HK-2 (cell line): ENCODE results near the gene TMA7B.

Experiments used
- DNase-seq: peaks from one replicate; pipeline ENCODE4 v3.0.0-alpha.2; 2018; ENCODE audit not compliant: unreplicated experiment

Gene TMA7B

DNA sequence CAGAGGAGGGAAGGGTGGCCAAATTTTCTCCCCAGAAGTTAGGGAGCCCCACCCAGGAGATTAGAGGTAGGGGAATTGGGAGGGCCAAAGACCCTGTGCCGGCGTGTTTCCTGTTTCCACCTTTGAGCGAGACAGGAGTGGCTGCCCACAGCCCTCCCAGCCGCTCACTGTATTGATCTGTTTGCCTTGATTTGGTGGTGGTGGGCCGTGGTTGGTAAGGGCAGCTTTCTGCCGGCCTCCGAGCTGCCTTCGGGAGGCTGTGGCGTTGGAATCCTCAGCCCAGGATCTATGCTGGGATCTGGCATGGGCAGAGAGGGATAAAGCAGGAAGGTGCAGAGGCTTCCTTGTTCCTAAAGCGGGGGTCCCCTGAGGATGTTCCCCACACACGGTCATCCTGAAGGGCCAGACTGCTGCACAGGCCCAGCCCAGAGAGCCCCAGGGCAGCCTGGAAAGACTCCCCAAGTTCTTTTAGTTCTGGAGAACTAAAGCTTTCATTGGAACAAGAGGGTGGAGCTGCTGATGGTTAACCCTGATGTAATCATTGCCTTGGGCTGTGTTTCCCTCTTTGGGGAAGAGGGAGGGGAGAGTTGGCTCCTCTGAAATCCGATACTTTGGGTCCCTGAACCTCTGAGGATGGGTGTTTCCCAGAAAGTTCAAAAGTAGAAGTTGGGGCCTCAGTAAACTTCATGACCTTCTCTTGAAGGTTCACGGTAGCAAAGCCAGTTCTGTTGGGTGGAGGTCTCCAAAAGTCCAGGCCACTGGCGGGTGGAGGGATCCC lies 41.8 kb downstream of the TMA7B start:
- no peak for DNase-seq

DNA sequence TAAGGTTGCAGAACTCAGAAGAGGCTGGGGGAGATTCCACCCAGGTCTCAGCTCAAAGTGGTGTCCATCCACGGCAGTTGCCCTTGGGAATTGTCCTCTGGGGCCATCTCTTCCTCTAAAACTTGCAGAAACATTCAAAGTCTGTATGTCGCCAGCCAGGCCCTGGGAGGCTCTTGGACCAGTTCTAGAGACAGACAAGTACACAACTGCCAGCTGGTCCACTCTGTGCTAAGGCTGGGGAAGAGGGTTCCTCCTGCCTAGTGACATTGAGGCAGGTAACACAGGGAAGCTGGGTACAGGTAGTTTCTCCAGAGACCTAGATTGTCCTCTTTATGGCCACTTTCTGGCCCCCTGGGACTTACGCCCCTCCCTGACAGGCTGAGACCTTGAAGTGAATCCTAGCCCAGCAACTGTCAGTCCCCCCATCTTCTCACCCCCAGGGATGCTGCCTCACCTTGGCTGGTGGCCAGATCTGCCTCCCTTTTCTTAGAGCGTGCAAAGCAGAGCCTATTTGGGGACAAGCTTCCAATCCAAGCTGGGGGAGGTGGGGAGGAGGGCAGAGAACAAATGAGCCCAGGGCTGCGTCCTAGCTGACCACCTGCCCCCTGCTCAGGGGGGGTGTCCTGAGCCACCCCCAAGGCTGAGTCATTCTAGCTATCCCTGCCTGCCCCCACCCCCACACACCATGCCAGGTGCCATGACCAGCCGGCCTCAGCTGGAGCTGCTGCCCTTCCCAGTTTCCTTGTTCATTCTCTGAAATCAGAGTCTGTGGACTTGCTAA lies 42.9 kb downstream of the TMA7B start:
- DNase-seq: no peak

DNA sequence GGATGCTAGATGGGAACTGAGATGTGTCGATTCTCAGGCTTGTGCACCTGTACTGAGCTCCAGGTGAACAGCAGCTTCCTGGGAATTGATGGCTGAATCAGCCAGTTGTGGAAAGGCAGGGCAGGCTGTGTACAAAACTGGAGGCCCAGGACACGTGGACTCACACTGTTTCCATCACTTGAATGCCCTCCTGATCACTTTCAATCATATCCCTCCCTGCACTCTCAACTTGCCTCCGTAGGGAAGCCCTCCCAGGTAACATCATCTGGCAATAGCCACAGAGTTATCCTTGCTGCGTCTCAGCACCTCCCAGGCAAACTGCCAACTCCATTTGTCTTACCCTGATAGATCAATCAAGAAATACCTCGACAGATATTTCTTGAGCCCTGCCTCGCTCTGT lies 44.6 kb downstream of the TMA7B start:
- no peak for DNase-seq

DNA sequence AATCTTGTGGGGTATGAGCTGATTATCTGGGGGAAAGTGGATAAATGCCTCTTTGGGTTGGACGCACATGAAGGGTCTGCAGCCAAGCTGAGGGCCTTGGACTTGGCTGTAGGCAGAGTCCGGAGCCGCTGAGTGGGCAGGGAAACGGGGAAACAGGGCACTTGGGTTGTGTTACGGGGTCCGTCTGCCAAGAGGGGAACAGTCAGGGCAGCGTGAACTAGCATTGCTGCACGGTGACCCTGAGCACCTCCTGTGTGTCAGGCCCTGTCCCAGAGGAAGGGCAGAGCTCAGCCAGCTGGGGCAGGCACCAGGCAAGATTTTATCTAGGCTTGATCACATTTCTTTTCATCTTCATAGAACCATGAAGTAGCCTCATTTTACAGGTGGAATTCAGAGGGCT lies 46.4 kb downstream of the TMA7B start:
- no peak for DNase-seq

DNA sequence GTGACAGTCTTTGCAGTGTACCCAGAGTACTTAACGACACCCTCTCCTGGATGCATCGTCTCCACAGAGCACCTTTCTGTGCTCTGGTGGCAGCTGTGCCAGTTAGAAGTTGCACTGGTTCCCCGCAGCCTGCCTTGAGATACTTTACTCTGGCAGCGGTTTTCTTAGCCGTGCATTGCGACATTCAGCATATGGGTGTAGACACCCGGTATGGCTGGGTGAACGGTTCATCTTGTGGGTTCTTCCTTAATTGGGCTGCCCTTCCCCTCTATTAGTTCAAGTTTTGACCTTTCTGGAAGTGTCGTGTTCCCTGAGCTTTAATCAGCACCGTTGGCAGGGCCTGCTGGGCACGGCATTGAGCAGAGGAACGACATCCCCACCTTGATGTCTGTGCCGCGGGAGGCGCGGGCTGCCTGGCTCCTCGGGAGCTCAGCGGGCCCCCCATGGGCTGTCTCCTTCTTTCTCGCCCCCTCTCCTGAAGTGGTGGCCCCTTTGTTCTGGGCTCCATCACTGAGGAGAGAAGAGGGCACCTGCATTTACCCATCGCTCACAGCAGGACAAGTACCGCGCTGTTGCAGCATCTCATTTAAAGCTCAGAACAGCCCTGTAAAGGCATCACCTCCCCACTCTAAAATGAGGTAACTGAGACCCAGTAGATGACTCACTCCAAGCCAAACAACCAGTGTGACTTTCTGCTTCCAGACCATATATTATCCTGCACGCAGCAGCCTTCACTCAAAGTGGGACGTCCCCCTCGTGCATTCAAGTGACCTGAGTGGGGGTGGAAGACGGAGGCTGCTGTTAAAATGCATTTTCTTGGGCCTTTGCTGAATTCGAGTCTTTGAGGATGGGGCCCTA lies 47.9 kb downstream of the TMA7B start:
- no peak for DNase-seq

DNA sequence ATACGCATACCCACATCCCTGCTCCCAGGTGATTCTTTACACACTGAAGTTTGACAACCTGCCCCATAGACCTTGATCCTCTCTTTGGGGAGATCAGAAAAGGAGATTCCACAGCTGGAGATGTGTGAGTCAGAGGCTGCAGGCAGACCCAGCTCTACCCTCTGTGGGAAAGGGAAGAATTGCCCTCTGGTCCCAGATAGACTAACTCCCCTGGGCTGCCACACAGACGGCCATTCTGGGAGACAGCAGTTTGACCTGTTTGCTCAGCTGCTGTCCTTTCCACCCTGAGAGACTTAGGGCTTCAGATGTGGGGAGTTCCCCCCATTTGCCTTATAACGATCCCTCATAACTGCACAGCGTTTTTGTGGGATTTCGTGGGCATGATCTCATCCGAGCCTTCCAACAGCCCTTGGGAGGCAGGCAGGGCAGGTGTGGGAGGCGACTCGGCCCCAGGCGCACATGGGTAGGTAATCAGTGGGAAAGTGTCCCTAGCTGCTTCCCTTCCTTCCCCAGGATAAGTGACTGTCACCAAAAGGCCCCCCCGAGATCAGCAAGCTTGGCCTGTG lies 48.6 kb downstream of the TMA7B start:
- no peak for DNase-seq

DNA sequence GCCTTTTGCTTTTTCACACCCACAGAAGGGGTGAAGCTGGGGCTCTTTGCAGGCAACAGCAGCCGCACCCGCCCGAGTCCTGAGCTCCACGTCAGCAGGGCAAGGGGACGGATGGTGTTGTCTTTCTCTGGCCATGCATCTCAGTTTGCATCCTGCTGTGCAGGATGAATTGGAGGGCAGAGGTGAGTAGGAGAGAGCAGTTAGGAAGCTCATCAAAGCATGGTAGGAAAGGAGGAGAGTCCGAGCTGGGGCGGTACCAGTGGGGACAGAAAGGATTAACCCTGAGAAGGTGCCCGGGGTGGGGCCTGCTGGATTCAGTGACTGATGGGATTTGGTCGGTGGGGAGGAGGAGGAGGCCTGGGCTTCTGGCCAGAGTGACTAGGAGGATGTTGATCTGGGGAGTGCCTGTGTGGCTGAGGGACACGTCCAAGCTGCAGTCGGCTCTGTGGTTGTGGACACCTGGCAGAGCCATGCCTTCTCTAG lies 49.1 kb downstream of the TMA7B start:
- no peak for DNase-seq

DNA sequence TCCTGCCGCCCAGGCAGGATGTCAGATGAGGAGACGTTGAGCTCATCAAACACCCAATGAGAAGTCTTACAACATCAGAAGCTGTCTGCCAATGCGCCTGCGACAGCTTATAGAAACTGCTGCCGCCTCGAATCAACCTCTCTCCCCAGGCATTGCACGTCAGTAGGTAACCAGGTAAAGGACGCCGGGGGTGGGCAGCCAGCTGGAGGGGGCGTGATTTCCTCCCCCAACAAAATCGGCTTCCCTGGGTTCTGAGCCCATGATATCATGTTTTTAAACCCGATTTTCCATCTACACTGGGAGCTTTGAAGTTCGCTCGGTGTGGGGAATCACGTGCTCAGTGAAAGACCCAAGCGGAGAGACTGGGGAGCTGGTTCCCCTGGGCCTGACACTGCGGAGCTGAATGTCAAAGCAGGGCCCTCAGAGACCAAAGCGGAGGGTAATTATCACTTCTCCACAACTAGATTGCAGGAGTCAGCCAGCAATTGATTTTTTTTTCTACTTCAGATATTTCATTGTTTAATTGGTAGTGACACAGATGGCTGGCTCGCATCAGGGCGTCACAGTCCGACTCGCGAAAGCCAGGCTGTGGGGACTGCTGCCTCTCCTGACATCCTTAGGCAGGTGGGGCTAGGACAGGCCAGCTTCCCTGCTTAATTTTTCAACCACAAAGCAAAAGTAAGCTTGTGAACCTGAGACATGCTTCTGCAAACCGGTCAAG lies 49.9 kb downstream of the TMA7B start:
- DNase-seq: no peak

DNA sequence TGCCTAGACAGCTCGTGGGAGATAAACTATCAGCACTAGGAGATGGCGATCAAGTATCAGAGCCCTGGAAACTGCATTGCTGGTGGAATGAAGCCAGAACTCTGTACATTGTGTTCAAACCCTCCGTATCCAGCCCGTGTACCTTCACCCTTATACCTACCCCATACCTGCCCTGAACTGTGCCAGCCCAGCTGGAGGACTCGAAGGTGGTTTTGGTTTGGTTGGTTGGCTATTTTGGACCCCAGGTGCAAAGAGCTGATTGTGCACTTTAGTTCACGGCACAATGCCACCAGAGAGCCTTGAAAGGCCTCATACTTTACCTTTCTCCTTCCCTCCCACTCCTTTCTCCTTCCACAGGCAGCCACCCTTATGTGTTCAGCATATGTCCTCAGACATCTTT lies 50.5 kb downstream of the TMA7B start:
- no peak for DNase-seq
